ENCODE data around the gene TLR9. TPM values are rescaled to one million over a fixed set of nuclear protein-coding genes. Genes with fewer than 3 reads are reported as not detected.

The TLR9 gene
- total and polyA plus RNA-seq, 7 donors, result 0.04 to 0.55 (median 0.24) TPM; not detected in 1

DNA sequence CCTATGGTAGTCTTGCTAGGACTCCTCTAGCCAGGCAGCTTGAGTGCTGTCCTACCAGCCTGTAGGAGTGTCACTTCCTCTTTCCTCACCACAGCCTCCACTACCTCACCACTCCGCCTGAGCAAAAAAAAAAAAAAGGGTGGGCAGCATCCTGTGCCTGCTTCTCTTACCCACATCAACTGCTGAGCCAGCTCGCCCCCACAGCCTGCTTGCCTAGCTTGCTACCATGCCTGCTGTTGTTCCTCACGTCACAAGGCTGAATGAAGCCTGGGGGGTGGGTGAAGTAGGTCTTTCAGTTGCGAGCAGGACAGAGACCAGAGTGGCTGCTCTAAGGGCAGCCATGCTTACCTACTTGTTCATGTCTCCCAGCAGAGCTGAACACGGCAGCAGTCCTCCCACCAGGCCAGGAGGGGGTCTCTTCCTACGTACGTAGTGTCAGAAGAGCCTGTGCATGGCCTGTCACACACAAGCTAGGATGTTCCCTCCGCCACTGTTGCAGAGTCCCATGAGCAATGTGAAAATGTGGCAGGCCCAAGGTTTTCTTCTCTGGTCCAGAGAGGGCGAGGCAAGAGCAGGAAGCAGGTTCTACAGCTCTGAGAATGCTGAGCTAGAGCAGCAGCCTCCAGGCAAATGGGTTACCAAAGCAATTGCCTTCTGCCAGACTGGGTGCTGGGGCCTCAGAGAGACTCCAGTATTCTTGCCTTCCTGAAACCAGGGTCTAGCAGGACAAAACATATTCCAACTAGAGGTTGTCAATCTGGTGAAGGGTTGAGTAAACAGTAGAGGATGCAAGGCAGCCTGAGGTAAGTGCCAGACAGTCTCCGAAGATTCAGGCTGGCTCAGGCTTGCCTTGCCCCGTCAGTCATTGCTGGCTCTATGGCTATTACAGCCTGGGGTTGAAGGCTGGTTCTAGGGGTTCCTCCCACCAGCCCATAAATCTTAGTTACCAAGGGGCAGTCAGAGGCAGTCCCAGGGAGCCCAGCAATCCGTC, 28.2 kb upstream of the TLR9 start:
- TF ChIP-seq, protein P1, sequence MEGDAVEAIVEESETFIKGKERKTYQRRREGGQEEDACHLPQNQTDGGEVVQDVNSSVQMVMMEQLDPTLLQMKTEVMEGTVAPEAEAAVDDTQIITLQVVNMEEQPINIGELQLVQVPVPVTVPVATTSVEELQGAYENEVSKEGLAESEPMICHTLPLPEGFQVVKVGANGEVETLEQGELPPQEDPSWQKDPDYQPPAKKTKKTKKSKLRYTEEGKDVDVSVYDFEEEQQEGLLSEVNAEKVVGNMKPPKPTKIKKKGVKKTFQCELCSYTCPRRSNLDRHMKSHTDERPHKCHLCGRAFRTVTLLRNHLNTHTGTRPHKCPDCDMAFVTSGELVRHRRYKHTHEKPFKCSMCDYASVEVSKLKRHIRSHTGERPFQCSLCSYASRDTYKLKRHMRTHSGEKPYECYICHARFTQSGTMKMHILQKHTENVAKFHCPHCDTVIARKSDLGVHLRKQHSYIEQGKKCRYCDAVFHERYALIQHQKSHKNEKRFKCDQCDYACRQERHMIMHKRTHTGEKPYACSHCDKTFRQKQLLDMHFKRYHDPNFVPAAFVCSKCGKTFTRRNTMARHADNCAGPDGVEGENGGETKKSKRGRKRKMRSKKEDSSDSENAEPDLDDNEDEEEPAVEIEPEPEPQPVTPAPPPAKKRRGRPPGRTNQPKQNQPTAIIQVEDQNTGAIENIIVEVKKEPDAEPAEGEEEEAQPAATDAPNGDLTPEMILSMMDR (IDR thresholded peaks at IDR 0.05), result no peak
- intact Hi-C loops (cut with DNase I), result no loop called here
- DNase-seq, result peak in 1 of 2 donors; percentile 67
- H3K4me1 ChIP-seq, result peaks cover 23% of the 10 kb centered on the region
- peak overlapping the region; percentile 23 for H3K27ac ChIP-seq
- H3K9me3 ChIP-seq, result no peaks in the 10 kb centered on the region
- peaks cover 19 to 100% of the 10 kb centered on the region in 2 donors for H3K36me3 ChIP-seq (ENCODE audit: insufficient read depth in 1 of 2, low read depth in 1 of 2)
- ATAC-seq, result peak in 2 of 4 donors; percentile 26 to 35
- WGBS, 3 donors, result 73 to 79% (median 76%) methylated on average over 11 to 12 of the region's 12 CpGs
- H3K4me3 ChIP-seq, result no peak overlapping the region
- H3K27me3 ChIP-seq (ENCODE audit: insufficient read depth in 3 of 3, low read length in 2 of 3), result no peaks in the 10 kb centered on the region

DNA sequence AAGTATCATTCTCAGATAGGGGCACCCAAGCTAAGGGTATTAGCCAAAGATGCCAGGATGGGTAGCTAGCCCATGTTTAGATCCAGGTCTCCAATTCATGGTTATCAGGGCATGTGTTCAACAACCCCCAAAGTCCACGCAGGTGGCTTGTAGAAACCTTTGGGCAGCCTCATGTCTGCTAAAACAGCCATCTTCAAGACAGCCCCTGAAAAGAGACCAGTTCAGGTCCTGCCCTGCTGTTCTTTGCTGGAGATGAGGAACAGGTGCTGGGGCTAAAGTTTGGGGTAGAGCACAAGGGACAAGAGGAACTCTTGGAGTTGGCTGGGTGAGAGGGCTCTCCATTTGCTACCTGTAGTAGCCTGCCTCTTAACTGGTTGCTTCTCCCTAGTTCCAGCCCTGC, 24.7 kb upstream of the TLR9 start:
- 82 to 89% (median 83%) methylated on average over 1 of the region's 1 CpG for WGBS, 3 donors
- Histone ChIP-seq H3K4me3 (no peak overlapping the region), H3K4me1 (peaks cover 29% of the 10 kb centered on the region), H3K27me3 (ENCODE audit: insufficient read depth in 3 of 3, low read length in 2 of 3) (no peaks in the 10 kb centered on the region), H3K27ac (peak overlapping the region; percentile 36), H3K9me3 (no peaks in the 10 kb centered on the region), H3K36me3 (ENCODE audit: insufficient read depth in 1 of 2, low read depth in 1 of 2) (peaks cover 0 to 71% of the 10 kb centered on the region in 2 donors)
- ATAC-seq (no peak), DNase-seq (no peak)
- intact Hi-C loops (cut with DNase I), result no loop called here
- TF ChIP-seq, protein P1 (IDR thresholded peaks at IDR 0.05), result no peak

DNA sequence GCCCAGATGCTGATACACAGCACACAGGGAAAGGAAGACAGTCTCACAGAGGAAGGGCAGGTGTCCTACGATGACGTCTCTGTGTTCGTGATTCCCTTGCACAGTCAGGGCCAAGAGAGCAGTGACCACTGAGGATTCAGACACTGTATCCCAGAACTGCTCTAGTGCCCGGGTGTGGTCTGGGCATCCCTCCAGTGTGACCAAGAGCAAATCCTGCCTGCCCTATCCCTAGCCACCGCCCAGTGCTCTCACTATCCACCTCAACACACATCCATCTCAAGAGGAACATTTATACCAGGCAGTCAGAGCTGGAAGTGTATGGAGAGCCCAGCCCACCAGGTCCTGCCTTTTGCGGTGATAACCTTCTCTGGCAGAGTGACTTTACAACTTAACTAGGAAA, 24.2 kb upstream of the TLR9 start:
- H3K4me1 ChIP-seq, result peaks cover 29% of the 10 kb centered on the region
- peak in 3 of 4 donors; percentile 7 to 54 (median 43) for ATAC-seq
- intact Hi-C loops (cut with DNase I), result no loop called here
- peak overlapping the region; percentile 36 for H3K27ac ChIP-seq
- WGBS, 3 donors, result 57 to 71% (median 62%) methylated on average over 6 of the region's 6 CpGs
- no peak overlapping the region for H3K4me3 ChIP-seq
- peaks cover 0 to 67% of the 10 kb centered on the region in 2 donors for H3K36me3 ChIP-seq (ENCODE audit: insufficient read depth in 1 of 2, low read depth in 1 of 2)
- H3K27me3 ChIP-seq (ENCODE audit: insufficient read depth in 3 of 3, low read length in 2 of 3), result no peaks in the 10 kb centered on the region
- DNase-seq, result no peak
- TF ChIP-seq, protein P1 (IDR thresholded peaks at IDR 0.05), result no peak
- no peaks in the 10 kb centered on the region for H3K9me3 ChIP-seq

DNA sequence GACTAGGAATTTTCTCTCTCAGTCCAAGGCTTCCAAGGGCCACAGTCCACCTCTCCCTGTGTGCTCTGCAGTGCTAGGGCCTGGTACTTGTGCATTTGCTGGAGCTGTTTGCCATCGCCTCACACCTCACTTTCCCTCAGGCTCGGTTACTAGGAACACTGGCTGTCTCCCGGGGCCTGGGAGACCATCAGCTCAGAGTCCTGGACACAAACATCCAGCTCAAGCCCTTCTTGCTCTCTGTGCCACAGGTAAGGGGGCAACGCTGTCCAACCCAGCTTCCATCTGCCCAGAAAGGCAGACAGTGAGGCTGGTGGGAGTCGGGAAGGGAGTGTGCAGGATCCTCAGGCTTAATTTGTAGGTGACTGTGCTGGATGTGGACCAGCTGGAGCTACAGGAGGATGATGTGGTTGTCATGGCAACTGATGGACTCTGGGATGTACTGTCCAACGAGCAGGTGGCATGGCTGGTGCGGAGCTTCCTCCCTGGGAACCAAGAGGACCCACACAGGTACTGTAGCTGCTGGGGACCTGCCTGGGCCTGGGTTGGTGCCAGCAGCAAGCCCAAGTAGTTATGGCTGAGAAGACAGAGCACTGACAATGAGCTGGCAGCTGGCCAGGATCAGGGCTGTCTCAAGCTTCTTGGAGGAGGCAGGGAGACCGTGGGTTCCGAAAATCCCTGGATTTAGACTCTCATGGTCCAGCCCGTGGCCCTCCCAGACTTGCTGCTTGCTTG, 23.5 kb upstream of the TLR9 start:
- H3K36me3 ChIP-seq (ENCODE audit: insufficient read depth in 1 of 2, low read depth in 1 of 2), result peaks cover 0 to 60% of the 10 kb centered on the region in 2 donors
- no peaks in the 10 kb centered on the region for H3K27me3 ChIP-seq (ENCODE audit: insufficient read depth in 3 of 3, low read length in 2 of 3)
- 62 to 72% (median 69%) methylated on average over 10 of the region's 10 CpGs for WGBS, 3 donors
- no peak overlapping the region for H3K4me3 ChIP-seq
- ATAC-seq (no peak), DNase-seq (peak in 1 of 2 donors; percentile 72)
- intact Hi-C loops (cut with DNase I), result no loop called here
- peaks cover 29% of the 10 kb centered on the region for H3K4me1 ChIP-seq
- no peaks in the 10 kb centered on the region for H3K9me3 ChIP-seq
- TF ChIP-seq, protein P1 (IDR thresholded peaks at IDR 0.05), result no peak
- H3K27ac ChIP-seq, result no peak overlapping the region

All from psoas muscle (tissue), 8 donors.